B cell (primary cell): Measurements from ENCODE around the gene SSBP2.
"Not testable (repeated sequence)": the region's sequence is repeated elsewhere in the genome, so short reads cannot be mapped to it uniquely, and the experiment has no call there.

Experiments used
- CTCF ChIP-seq: fragments of 200-600 bp; IDR thresholded peaks from one replicate; pipeline ENCODE4 v1.8.0; 2022; ENCODE audit warnings: antibody characterized with exemption, mild to moderate bottlenecking
- EZH2 ChIP-seq: IDR thresholded peaks from 2 replicates; pipeline ENCODE4 v1.6.1; 2012; ENCODE audit warnings: borderline replicate concordance, low read depth, mild to moderate bottlenecking, moderate library complexity, low read length; ENCODE audit not compliant: insufficient read depth, poor library complexity, severe bottlenecking

- not testable (repeated sequence) for TF ChIP-seq CTCF, EZH2
Measured at GRCh38 chr5:81714076-81714475, 36.8 kb downstream of the SSBP2 start.
